Measurements from ENCODE around the gene TBC1D2B.

The TBC1D2B gene

DNA sequence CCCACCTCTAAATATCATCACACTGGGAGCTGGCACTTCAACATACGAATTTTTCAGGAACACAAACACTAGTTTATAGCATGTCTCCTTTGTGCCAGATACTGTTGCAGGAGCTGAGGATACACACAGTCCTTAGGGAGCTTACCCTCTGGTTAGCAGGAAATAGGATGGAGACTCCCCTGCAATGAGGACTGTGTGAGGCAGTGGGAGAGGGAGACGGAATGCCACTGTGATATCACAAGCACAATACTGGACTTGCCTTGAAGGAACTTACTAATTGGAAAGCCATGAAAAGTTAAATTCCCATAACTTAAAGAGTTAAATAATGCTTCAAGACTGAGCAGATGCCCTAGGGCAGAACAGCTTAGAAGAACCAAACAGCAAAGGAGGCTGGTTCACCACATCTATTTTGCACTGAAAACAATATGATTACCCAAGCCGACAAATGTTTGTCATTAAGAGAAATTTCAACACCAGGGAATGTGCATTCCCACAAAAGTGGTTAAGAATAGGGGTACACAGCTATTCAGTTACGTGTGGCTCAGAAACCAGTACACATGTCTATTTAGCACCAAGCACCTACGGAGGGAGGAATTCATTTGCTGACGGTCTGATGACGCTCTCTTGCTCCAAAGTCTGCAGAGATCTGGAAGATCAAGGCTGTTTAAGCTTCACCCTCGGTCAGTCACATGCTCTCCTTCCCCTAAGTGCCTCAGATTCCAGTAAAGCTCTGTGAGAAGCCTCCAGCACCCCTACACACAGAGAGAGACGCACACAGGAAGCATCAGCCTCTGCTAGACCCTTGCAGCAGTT, 5.2 kb downstream of the TBC1D2B start:
- DNase-seq (ENCODE audit: low read depth, low spot score), result peak; percentile 58

DNA sequence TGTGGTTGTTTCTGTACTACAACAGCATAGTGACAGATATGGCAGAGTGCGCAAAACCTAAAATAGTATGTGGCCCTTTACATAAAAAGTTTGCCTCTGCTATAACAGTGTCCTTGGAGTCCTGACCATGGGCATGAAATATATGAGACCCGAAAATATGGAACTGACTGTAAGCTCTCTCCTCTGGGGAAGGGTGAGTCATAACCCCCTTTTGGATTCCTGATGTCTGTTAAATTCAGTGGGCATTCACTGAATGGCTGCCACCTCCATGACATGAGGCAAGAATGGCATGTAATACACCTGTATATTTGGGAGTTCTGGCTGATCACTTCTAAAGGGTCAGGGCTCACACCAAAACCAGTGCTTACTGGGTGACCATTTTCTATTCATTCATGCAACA, 6.1 kb downstream of the TBC1D2B start:
- DNase-seq (ENCODE audit: low read depth, low spot score), result no peak

DNA sequence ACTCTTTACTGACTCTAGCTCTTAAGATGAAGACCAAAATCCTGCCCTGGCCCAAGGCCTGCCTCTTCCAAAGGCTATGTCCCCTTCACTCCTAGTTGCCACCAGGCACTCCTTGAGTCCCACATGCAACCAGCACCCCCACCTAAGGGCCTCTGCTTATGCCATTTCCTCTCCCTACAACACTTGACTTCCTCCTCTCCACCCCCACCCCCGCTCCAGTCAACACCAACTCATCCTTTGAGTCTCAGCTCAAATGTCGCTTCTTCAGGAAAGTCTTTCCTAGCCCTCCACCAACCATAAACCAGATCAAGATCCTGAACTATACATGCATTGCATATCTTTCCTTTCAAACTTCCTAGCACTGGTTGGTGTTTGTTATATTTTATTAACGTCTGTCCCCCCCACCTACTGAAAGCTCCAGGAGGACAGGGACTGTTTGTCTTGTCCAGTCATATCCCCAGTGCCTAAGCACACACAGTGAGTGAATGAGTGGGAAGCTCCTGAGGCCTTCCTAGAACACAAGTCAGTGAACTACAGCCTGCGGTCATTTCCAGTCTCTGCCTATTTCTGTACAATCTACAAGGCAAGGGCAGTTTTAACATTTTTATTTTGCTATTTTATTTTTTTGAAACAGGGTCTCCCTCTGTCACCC, 7.3 kb downstream of the TBC1D2B start:
- DNase-seq (ENCODE audit: low read depth, low spot score), result no peak

GRCh38 chr15:78069462-78070029, 8.0 kb downstream of the TBC1D2B start:
- no peak for DNase-seq (ENCODE audit: low read depth, low spot score)

GRCh38 chr15:78069052-78069414, 8.5 kb downstream of the TBC1D2B start:
- no peak for DNase-seq (ENCODE audit: low read depth, low spot score)

DNA sequence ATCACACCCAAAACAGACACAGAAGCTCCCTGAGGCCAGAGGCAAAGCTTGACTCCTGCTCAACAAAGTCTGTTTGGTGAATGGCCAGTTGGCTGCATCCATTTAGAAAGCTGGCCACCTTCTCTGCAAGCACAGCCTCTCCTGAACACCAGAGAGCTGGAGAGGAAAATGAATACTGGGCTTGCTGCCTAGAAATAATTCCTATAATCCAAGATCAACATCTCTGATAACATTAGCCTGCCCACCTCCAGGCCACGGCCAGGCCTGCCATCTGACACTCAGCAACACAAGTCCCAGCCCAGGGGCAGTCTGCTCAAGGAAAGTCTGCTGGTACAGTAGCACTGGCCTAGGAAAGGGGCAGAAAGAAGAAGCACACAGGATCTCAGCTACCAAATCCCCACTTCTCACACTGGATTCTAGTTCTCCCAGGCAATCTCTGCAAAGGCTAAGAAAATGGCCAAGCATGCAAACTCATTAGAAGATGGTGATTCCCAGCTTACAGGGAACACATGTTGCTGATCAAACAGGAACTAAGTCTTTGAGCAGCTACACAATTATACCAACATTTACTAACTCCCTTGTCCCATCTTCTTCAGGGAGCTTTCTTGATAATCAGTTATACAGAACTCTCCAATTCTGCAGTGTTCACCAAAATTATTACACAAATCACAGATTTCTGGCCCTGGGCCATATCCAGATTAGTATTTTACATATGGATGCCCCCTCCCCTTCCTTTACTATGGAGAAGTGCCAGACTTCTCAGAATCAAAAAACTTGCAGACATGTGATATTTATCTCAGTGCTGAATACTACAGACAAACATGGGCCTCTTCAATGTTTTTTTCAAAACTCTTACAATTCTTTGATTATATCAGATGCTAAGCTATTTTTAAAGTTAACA, 9.9 kb downstream of the TBC1D2B start:
- no peak for DNase-seq (ENCODE audit: low read depth, low spot score)

GRCh38 chr15:78065973-78066946, 11.3 kb downstream of the TBC1D2B start:
- no peak for DNase-seq (ENCODE audit: low read depth, low spot score)

DNA sequence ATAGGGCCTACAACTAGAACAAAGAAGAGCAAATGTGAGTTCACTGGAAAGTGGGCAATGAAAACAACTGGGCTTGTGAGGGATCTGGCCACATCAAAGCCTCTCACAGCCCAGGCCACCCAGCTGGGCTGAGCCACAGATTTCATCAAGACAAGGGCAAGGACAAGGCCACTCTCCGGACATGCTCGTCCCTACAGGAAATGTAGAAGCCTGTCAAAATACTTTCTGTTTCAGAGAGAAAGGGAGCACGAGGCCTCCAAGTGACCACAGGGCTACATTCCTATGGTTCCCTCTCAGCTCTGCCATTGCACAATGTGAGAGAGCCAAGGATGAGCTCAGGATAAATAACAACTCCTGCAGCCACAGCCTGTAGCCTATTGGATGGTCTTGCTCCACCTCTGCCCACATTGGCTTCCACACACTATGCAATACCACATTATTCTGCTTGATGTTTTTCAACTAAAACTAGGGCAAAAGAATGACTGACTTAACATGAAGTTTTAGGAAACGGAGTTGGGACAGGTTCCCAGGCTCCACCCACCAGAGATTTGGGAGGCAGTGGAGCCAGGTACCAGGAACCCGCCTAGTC, 12.1 kb downstream of the TBC1D2B start:
- peak; percentile 90 for DNase-seq (ENCODE audit: low read depth, low spot score)

DNA sequence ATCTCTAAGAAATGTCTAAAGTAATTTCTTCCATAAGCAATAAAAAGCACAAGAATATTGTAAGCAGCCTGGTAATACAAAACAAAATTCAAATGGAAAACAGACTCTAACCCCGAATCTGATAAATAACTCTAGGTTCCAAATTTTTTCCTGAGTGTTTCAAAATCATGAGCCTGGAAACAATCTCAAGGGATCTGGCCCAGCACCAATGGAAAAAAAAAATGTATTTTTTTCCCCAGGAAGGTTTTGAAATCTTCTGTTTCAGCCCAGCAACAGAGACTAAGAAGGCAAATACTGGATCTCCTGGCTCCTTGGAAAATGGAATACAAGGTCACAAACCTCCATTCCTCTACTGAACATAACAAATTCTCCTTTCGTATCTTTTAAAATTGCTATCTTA, 13.0 kb downstream of the TBC1D2B start:
- no peak for DNase-seq (ENCODE audit: low read depth, low spot score)

DNA sequence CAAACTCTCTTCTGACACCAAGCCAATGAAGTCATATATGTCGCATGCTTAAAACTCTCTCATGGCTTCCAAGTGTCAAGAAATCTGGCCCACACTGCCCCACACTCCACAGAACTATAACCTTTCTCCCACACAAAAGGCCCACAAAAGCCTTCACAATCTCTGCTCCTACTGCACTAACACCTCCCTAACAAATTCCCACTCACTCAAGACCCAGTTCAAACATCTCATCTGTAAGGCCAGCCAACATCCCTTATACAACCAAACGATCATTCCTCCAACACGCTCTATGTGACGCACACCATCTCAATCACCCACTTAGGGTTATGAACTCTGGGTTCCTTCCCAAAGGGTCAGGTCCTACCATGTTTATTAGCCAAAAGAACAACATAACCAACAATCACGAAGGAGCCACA, 13.5 kb downstream of the TBC1D2B start:
- DNase-seq (ENCODE audit: low read depth, low spot score), result no peak

DNA sequence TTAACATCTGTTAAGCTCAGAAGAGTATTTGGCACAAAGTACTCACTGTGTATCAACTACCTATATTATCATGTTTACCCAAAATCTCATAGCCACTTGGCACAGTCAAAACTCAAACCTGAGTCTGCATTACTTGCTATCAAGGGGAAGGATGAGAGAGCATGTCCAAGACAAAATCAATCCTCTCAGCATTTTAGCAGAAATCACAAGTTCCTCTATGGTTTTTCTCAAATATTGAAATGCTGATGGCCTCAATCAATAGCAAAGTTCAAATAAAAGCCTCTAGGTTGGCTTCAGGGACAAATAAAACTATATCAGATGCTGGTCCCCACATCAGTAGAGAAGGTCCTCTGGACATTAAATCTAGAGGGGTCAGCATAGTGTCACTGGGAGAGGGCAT, 14.3 kb downstream of the TBC1D2B start:
- no peak for DNase-seq (ENCODE audit: low read depth, low spot score)

DNA sequence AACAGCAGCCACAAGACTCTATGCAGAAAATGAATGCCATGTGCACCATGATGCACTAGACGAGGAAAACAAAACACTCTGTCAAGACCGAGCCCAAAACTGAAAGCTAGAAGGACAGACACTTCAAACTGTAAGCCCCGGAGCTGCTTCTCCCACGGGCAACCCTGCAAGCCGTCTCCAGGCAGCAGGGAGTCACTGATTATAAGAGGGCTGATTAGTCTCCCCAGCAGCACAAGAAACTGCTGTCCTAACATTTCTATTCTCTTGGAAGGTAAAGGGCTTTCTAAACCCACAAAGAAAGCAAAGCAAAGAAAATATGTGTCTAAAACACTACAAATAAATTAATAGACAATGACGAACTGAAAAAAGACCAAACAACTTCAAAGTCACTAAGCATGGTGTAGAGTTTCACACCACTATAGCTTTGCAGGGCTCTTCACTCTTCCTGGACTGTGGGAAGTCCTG, 15.5 kb downstream of the TBC1D2B start:
- no peak for DNase-seq (ENCODE audit: low read depth, low spot score)

- no peak for DNase-seq (ENCODE audit: low read depth, low spot score)
Observed at GRCh38 chr15:78060232-78060631, 17.3 kb downstream of the TBC1D2B start.

DNA sequence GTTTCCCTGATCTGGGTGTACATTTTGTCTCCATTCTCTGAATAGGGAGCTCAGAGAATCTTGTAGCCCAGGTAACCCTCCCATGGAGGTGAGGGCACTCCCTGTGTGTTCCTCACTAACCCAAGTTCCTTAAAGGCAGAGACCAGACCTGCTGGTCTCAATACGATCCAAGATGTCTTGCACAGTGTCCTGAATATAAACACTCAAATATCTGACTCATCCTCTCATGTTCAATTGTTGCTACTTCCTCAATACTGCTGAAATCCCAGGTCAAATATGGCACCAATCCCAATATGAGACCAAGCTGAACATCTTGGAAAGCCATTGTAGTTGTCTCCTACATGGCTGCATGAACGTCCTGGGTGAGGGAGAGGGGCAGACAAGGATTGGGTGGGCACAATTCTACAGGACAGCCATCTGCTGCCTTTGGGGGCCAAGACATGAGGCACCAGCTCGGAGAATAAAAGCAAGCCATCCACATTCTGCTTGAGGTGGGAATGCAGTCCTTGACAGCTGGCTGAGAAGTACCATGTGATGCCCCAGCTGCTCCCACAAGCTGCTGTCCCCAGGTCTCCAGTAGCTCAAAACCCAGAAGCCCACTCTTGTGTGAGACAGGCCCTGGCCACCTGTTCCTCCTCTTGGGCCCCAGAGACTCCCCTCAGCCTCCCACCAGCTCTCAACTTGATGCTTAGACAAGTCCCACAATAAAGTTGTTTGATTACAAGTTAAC, 18.2 kb downstream of the TBC1D2B start:
- DNase-seq (ENCODE audit: low read depth, low spot score), result no peak

DNA sequence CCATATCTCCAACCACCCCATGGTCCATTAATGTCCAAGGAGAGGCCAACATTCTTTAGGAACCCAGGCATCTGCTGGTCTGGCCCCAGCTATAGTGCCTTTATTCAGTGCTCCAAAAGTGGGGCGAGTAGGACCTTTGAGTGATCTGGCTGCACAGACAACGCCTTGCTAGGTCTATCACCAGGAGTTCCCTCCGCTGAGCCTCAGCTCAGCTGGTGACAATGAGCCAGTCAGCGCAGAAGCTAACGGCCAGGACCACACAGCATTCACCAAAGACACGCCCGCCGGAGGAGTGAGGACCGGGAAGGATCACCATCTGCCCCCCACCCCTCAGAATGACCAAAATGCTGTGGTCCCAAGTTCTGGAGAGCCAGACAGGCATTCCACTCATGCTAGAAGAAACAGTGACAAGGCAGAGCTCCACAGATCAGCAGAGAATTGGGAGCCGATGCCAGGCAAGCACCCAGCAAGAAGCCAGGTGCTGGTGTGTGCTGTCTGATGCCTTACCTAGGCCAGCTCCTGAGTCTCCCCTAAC, 19.0 kb downstream of the TBC1D2B start:
- no peak for DNase-seq (ENCODE audit: low read depth, low spot score)

DNA sequence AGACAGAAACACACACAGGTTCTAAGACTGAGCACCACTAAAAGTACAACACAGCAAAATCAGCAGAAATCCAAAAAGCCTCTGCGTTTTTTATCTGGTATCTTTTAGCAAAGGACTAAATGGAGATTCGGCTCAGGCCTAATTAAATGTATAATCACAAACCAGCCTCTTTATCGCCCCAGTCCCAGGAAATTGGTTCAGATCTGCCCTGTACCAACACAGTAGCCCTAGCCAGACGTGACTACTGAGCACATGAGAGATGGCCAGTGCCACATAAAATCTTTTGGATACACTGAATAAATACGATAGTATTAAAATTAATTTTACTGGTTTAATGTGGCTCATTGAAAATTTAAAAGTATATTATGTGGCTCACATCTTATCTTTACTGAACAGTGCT, 19.7 kb downstream of the TBC1D2B start:
- no peak for DNase-seq (ENCODE audit: low read depth, low spot score)

DNA sequence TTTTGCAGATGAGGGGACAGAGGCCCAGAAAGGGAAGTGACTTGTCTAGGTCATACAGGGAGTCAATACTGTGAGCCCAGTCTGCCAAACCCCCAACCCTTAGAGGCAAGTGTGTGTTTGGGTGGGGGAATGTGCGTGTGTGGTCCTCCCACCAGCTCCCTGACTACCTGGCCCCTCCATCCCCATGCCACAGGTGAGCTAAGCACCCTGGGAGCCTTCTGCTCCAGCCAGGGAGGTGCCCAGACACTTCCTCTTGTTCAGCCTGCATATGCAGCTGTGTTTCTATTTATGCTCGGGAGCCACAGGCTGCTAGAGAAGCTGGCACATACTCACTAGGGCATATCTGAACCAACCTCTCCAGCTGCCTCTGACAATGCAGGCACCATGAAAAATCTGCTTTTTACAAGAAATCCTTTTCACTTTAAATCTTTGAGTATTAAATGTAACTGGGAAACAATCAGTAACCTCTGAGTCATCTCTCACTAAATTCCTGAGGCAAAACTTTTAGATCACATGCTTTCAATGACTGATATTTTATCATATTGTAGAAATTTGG, 20.7 kb downstream of the TBC1D2B start:
- no peak for DNase-seq (ENCODE audit: low read depth, low spot score)

GRCh38 chr15:78055919-78056713, 21.4 kb downstream of the TBC1D2B start:
- DNase-seq (ENCODE audit: low read depth, low spot score), result no peak

Measured in brain pericyte (primary cell).